ENCODE data around the gene SCFD2. TPM values are rescaled to one million over a fixed set of nuclear protein-coding genes. Genes with fewer than 3 reads are reported as not detected.

Gene SCFD2
- total RNA-seq, 4 donors from 2014 or later = 14.3 to 37.8 (median 27.7) TPM

- DNase-seq = no peak
- WGBS, 2 donors = 88 to 93% methylated on average over 4 of the region's 4 CpGs
- Histone ChIP-seq H3K4me1 (no peaks in the 10 kb centered on the region), H3K4me3 (no peak overlapping the region), H3K27me3 (no peaks in the 10 kb centered on the region), H3K27ac (no peak overlapping the region), H3K36me3 (peaks cover 0 to 28% (median 0%) of the 10 kb centered on the region in 3 donors), H3K9me3 (peaks cover 0 to 10% (median 0%) of the 10 kb centered on the region in 3 donors)
- TF ChIP-seq POLR2A (IDR thresholded peaks at IDR 0.05) (no peak), CTCF (IDR thresholded peaks at IDR 0.05) (no peak)
- intact Hi-C loops (cut with DNase I) = no loop called here
These were observed 461.4 kb downstream of the SCFD2 start for GRCh38 chr4:52904421-52904820.

DNA sequence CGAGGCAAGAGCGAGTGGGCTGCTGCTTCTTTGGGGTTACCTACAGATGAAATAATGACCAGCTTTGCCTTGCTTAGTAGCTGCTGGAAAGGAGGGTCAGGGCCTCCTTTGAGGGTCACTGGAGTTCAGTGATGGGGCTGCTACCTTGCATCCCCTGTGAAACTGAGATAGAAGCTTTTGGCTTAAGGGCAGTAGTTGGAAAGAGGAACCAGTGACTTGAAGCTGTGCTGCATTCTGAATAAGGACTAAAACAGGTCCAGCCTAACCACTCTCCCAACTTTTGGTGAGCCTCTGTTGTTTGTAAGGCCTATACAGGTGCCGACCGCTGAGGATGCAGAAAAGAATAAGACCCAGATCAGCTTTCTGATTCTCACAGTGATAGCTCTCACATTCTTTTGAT, 462.6 kb downstream of the SCFD2 start:
- H3K27ac ChIP-seq = no peak overlapping the region
- peaks cover 0 to 28% (median 0%) of the 10 kb centered on the region in 3 donors for H3K36me3 ChIP-seq
- intact Hi-C loops (cut with DNase I) = no loop called here
- TF ChIP-seq CTCF (IDR thresholded peaks at IDR 0.05) = no peak
- TF ChIP-seq POLR2A (IDR thresholded peaks at IDR 0.05) = no peak
- H3K4me1 ChIP-seq = no peaks in the 10 kb centered on the region
- H3K9me3 ChIP-seq = peaks cover 0 to 10% (median 0%) of the 10 kb centered on the region in 3 donors
- H3K4me3 ChIP-seq = no peak overlapping the region
- no peaks in the 10 kb centered on the region for H3K27me3 ChIP-seq
- WGBS, 2 donors = 94 to 98% methylated on average over 4 of the region's 4 CpGs
- DNase-seq = no peak

GRCh38 chr4:52894443-52894842, 471.4 kb downstream of the SCFD2 start:
- DNase-seq = no peak
- WGBS, 2 donors = 93% methylated on average over 1 of the region's 1 CpG; no CpG with 5 or more reads in 1 of the 2 donors
- H3K36me3 ChIP-seq = no peaks in the 10 kb centered on the region
- H3K27ac ChIP-seq = no peak overlapping the region
- TF ChIP-seq POLR2A (IDR thresholded peaks at IDR 0.05) (no peak), CTCF (IDR thresholded peaks at IDR 0.05) (no peak)
- no peak overlapping the region for H3K4me3 ChIP-seq
- H3K9me3 ChIP-seq = no peaks in the 10 kb centered on the region
- intact Hi-C loops (cut with DNase I) = no loop called here
- H3K4me1 ChIP-seq = peaks cover 0 to 8% (median 0%) of the 10 kb centered on the region in 3 donors
- no peaks in the 10 kb centered on the region for H3K27me3 ChIP-seq

DNA sequence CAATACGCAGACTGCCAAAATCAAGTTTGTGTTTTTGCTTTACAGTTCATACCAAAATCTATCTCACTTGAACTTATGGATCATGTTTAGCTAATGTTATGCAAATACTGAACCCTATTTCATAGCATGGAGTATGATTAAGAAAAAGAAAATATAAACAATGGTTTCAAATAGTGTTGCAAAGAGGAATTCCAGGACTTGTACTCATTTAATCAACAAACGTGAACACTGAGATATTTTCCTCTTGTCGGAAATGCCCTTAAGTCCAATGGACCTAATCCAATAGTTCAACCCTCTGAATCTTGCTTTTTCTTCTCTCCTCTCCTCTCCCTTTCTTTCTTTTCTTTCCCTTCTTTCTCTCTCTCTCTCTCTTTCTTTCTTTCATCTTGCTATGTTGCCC, 473.0 kb downstream of the SCFD2 start:
- 66 to 72% methylated on average over 3 of the region's 3 CpGs for WGBS, 2 donors
- Histone ChIP-seq H3K36me3 (no peaks in the 10 kb centered on the region), H3K9me3 (no peaks in the 10 kb centered on the region), H3K27ac (no peak overlapping the region), H3K27me3 (no peaks in the 10 kb centered on the region), H3K4me1 (peaks cover 0 to 8% (median 0%) of the 10 kb centered on the region in 3 donors), H3K4me3 (no peak overlapping the region)
- TF ChIP-seq CTCF (IDR thresholded peaks at IDR 0.05) (no peak), POLR2A (IDR thresholded peaks at IDR 0.05) (no peak)
- intact Hi-C loops (cut with DNase I) = no loop called here
- no peak for DNase-seq

DNA sequence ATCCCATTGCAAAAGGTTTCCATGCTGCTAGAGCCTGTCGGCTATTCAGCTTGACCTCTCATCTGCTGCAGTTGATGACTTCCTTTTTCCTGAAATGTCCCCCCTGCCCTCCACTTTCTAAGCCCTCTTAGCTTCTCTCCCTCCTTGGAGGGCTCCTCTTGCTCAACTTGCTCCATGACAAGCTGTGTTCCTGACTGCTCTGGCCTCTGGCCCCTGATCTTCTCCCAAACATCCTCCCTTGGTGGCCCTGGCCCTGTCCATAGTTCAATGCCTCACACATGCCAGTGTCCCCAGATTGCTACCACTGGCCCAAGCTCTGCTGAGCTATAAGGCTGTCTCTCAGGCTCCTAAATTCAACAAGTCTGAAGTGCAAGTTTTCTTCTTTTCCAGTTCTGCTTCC, 474.1 kb downstream of the SCFD2 start:
- Histone ChIP-seq H3K9me3 (no peaks in the 10 kb centered on the region), H3K4me3 (no peak overlapping the region), H3K27ac (no peak overlapping the region), H3K4me1 (peaks cover 0 to 8% (median 0%) of the 10 kb centered on the region in 3 donors), H3K27me3 (no peaks in the 10 kb centered on the region), H3K36me3 (no peaks in the 10 kb centered on the region)
- intact Hi-C loops (cut with DNase I) = no loop called here
- DNase-seq = no peak
- WGBS, 2 donors = 89 to 93% methylated on average over 1 of the region's 1 CpG
- TF ChIP-seq CTCF (IDR thresholded peaks at IDR 0.05) (no peak), POLR2A (IDR thresholded peaks at IDR 0.05) (no peak)
